Activated T-cell treated with anti-CD3 and anti-CD28 coated beads, Interleukin-2, amount 50 U/mL, for 24 hours (primary cell): Measurements from ENCODE around the gene MEIS3.
A peak's percentile ranks its signal among the peaks of the same experiment; 100 is the strongest.

Experiments
- DNase-seq: peaks from one replicate; pipeline ENCODE4 v3.0.0-alpha.2; 2020
- H3K27ac Mint-ChIP-seq: 2 replicates; pipeline ENCODE4 v1.8.0; 2020; ENCODE audit warnings: mild to moderate bottlenecking, mixed read lengths
- H3K27me3 Mint-ChIP-seq: 2 replicates; pipeline ENCODE4 v1.8.0; 2020; ENCODE audit warnings: mixed read lengths
- H3K36me3 Mint-ChIP-seq: 2 replicates; pipeline ENCODE4 v1.8.0; 2020; ENCODE audit warnings: low read depth, mixed read lengths
- H3K4me1 Mint-ChIP-seq: 2 replicates; pipeline ENCODE4 v1.8.0; 2020; ENCODE audit warnings: low read depth, mixed read lengths
- H3K4me3 Mint-ChIP-seq: 2 replicates; pipeline ENCODE4 v1.8.0; 2020; ENCODE audit warnings: mild to moderate bottlenecking, moderate library complexity, mixed read lengths
- H3K9me3 Mint-ChIP-seq: 2 replicates; pipeline ENCODE4 v1.8.0; 2020; ENCODE audit warnings: mixed read lengths

MEIS3 gene

GRCh38 chr19:47445527-47445926, 26.2 kb upstream of the MEIS3 start:
- H3K27ac Mint-ChIP-seq = no peak overlapping the region
- H3K36me3 Mint-ChIP-seq = no peaks in the 10 kb centered on the region
- peaks cover 39% of the 10 kb centered on the region for H3K4me1 Mint-ChIP-seq
- peaks cover 81% of the 10 kb centered on the region for H3K27me3 Mint-ChIP-seq
- DNase-seq = no peak
- H3K4me3 Mint-ChIP-seq = peak overlapping the region; percentile 29
- H3K9me3 Mint-ChIP-seq = no peaks in the 10 kb centered on the region

GRCh38 chr19:47444388-47444821, 25.1 kb upstream of the MEIS3 start:
- H3K27ac Mint-ChIP-seq = no peak overlapping the region
- H3K9me3 Mint-ChIP-seq = no peaks in the 10 kb centered on the region
- no peak overlapping the region for H3K4me3 Mint-ChIP-seq
- DNase-seq = peak; percentile 54
- peaks cover 39% of the 10 kb centered on the region for H3K4me1 Mint-ChIP-seq
- H3K27me3 Mint-ChIP-seq = peaks cover 75% of the 10 kb centered on the region
- no peaks in the 10 kb centered on the region for H3K36me3 Mint-ChIP-seq

GRCh38 chr19:47443331-47443730, 24.0 kb upstream of the MEIS3 start:
- DNase-seq = no peak
- Mint-ChIP-seq H3K9me3 (no peaks in the 10 kb centered on the region), H3K27ac (no peak overlapping the region), H3K27me3 (peaks cover 72% of the 10 kb centered on the region), H3K4me1 (peaks cover 39% of the 10 kb centered on the region), H3K4me3 (no peak overlapping the region), H3K36me3 (no peaks in the 10 kb centered on the region)

- H3K4me3 Mint-ChIP-seq = no peak overlapping the region
- H3K9me3 Mint-ChIP-seq = no peaks in the 10 kb centered on the region
- peaks cover 64% of the 10 kb centered on the region for H3K27me3 Mint-ChIP-seq
- peaks cover 23% of the 10 kb centered on the region for H3K4me1 Mint-ChIP-seq
- no peak for DNase-seq
- no peak overlapping the region for H3K27ac Mint-ChIP-seq
- H3K36me3 Mint-ChIP-seq = no peaks in the 10 kb centered on the region
These were observed 19.5 kb upstream of the MEIS3 start for GRCh38 chr19:47438793-47439220.

- no peak for DNase-seq
- H3K4me1 Mint-ChIP-seq = peaks cover 17% of the 10 kb centered on the region
- H3K27ac Mint-ChIP-seq = no peak overlapping the region
- H3K9me3 Mint-ChIP-seq = no peaks in the 10 kb centered on the region
- no peak overlapping the region for H3K4me3 Mint-ChIP-seq
- H3K36me3 Mint-ChIP-seq = no peaks in the 10 kb centered on the region
- H3K27me3 Mint-ChIP-seq = peaks cover 58% of the 10 kb centered on the region
These were observed 18.2 kb upstream of the MEIS3 start for GRCh38 chr19:47437500-47437899.

DNA sequence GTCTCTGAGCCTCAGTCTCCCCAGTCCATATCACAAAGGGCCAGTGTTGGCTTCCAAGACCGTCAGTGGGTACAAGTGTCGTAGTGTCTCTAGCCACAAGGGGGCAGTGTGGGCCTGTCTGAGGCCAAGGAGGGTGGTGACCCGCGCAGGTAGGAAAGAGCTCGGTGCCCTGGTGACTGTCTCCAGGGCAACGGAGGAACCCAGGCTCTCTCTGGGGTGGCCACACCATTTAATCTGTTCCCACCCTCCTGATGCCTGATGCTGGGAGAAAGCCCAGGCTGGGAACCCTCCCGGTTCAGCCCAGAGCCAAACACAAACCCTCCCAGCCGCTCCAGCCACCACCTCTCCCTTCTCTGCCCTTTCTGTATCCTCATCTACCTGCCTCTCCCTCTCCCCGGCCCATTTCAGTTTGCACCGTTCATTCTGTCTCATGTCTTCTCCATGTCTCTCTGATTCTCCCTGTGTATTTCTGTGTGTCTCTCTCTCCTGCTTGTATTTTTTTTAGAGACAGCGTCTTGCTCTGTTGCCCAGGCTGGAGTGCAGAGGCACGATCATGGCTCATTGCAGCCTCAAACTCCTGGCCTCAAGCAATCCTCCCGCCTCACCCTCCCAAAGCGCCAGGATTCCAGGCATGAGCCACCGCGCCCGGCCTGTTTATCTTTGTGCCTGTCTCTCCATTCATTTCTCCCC, 17.5 kb upstream of the MEIS3 start:
- Mint-ChIP-seq H3K27ac (peak overlapping the region; percentile 8), H3K9me3 (no peaks in the 10 kb centered on the region), H3K27me3 (peaks cover 59% of the 10 kb centered on the region)

GRCh38 chr19:47435883-47436417, 16.6 kb upstream of the MEIS3 start:
- H3K4me1 Mint-ChIP-seq = peaks cover 17% of the 10 kb centered on the region
- H3K36me3 Mint-ChIP-seq = no peaks in the 10 kb centered on the region
- H3K27me3 Mint-ChIP-seq = peaks cover 63% of the 10 kb centered on the region
- H3K4me3 Mint-ChIP-seq = no peak overlapping the region
- DNase-seq = peak; percentile 28
- no peak overlapping the region for H3K27ac Mint-ChIP-seq
- no peaks in the 10 kb centered on the region for H3K9me3 Mint-ChIP-seq

More for the DNA sequence above, 17.5 kb upstream of the MEIS3 start:
- H3K4me3 Mint-ChIP-seq = no peak overlapping the region
- peak; percentile 89 for DNase-seq
- peaks cover 17% of the 10 kb centered on the region for H3K4me1 Mint-ChIP-seq
- H3K36me3 Mint-ChIP-seq = no peaks in the 10 kb centered on the region

DNA sequence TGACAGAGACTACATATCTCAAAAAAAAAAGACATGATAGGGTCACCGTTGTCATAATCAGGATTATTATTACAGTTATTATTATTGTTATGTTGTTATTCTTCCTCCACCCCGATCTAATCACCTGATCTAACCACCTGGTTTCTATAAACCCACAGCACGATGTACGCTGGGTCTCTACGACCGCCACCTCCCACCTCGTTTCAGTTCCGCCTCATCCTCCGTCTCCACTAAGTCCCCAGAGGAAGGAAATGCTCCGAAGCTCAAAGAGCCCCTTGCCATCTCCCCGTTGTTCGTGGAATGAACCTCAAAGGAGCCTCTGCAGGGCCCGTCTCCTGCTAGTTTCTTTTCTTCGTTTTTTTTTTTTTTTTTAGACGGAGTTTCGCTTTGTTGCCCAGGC, 15.9 kb upstream of the MEIS3 start:
- Mint-ChIP-seq H3K27ac (no peak overlapping the region), H3K9me3 (no peaks in the 10 kb centered on the region), H3K27me3 (peaks cover 69% of the 10 kb centered on the region), H3K4me3 (peak overlapping the region; percentile 2), H3K36me3 (no peaks in the 10 kb centered on the region), H3K4me1 (peaks cover 21% of the 10 kb centered on the region)
- DNase-seq = peak; percentile 26

DNA sequence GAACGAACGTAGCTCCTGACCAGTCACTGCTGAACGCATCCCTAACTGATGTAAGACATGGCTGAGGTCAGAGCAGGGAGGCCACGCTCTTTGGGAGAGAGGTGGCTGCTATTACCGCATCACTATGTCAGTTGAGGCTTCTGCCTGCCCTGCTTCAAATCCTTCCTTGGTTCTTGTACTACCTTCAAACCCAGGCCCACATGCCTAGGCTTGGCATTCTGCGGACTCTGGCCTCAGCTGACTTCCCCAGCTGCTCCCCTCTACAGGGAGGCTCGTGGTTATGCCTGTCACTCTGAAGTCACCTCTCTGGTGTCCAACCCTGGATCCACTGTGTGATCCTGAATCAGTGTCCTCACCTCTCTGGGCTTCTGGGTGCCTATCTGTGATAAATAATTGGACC, 14.8 kb upstream of the MEIS3 start:
- H3K27ac Mint-ChIP-seq = no peak overlapping the region
- peaks cover 74% of the 10 kb centered on the region for H3K27me3 Mint-ChIP-seq

DNA sequence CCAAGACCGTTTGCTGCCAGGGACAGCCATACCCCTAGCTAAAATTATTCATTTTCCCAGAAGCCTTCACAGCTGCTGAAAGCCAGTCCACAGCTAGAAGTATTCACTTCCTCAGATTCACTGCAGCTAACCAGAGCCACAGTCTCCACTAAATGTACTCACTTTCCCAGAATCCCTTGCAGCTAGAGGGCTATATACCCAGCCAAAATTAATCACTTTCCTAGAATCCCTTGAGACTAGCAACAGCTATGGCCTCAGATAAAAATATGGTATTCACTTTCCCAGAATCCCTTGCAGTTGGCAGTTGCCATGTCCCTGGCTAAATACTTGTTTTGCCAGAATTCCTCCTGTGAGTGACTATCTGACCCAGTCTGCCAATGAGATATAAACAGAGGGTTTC, 13.8 kb upstream of the MEIS3 start:
- no peak overlapping the region for H3K4me3 Mint-ChIP-seq
- H3K9me3 Mint-ChIP-seq = no peaks in the 10 kb centered on the region
- peaks cover 30% of the 10 kb centered on the region for H3K4me1 Mint-ChIP-seq
- H3K36me3 Mint-ChIP-seq = no peaks in the 10 kb centered on the region
- peaks cover 67% of the 10 kb centered on the region for H3K27me3 Mint-ChIP-seq
- no peak overlapping the region for H3K27ac Mint-ChIP-seq
- DNase-seq = no peak

More for the DNA sequence above, 14.8 kb upstream of the MEIS3 start:
- Mint-ChIP-seq H3K9me3 (no peaks in the 10 kb centered on the region), H3K4me1 (peaks cover 28% of the 10 kb centered on the region), H3K36me3 (no peaks in the 10 kb centered on the region), H3K4me3 (no peak overlapping the region)
- no peak for DNase-seq

DNA sequence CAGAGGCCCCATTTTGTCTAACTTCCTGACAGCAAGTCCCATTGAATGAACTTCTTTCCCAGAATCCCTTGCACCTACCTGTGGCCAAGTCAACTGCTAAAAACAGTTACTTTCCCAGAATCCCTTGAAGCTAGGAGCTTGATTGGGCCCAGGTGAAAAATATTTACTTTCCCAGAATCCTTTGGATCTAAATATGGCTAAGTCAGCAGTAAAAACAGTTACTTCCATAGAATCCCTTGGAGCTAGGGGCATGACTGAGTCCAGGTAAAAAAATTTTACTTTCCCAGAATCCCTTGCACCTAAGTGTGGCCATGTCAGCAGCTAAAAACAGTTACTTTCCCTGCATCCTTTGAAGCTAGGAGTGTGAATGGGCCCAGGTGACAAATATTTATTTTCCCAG, 13.2 kb upstream of the MEIS3 start:
- Mint-ChIP-seq H3K27ac (no peak overlapping the region), H3K27me3 (peaks cover 61% of the 10 kb centered on the region), H3K4me1 (peaks cover 30% of the 10 kb centered on the region), H3K36me3 (no peaks in the 10 kb centered on the region), H3K9me3 (no peaks in the 10 kb centered on the region), H3K4me3 (no peak overlapping the region)
- no peak for DNase-seq

- Mint-ChIP-seq H3K9me3 (no peaks in the 10 kb centered on the region), H3K27ac (no peak overlapping the region), H3K4me3 (no peak overlapping the region), H3K4me1 (peaks cover 30% of the 10 kb centered on the region), H3K36me3 (no peaks in the 10 kb centered on the region), H3K27me3 (peaks cover 60% of the 10 kb centered on the region)
- DNase-seq = no peak
These were observed 12.8 kb upstream of the MEIS3 start for GRCh38 chr19:47432091-47432490.

GRCh38 chr19:47430041-47430802, 10.9 kb upstream of the MEIS3 start:
- H3K27ac Mint-ChIP-seq = no peak overlapping the region
- H3K4me1 Mint-ChIP-seq = peaks cover 17% of the 10 kb centered on the region
- H3K27me3 Mint-ChIP-seq = peaks cover 63% of the 10 kb centered on the region
- peak; percentile 49 for DNase-seq
- H3K4me3 Mint-ChIP-seq = peak overlapping the region; percentile 53
- no peaks in the 10 kb centered on the region for H3K9me3 Mint-ChIP-seq
- H3K36me3 Mint-ChIP-seq = no peaks in the 10 kb centered on the region

- Mint-ChIP-seq H3K36me3 (no peaks in the 10 kb centered on the region), H3K27ac (no peak overlapping the region), H3K4me3 (no peak overlapping the region), H3K27me3 (peaks cover 69% of the 10 kb centered on the region), H3K9me3 (no peaks in the 10 kb centered on the region), H3K4me1 (peaks cover 16% of the 10 kb centered on the region)
- DNase-seq = peak; percentile 29
These were observed 9.9 kb upstream of the MEIS3 start for GRCh38 chr19:47429140-47429793.
